HS-5 (cell line): ENCODE data around the gene WWOX.
"Not testable (repeated sequence)": the region's sequence is repeated elsewhere in the genome, so short reads cannot be mapped to it uniquely, and the experiment has no call there.

Experiments
- DNase-seq: peaks from one replicate; pipeline ENCODE4 v3.0.0-alpha.2; 2012; ENCODE audit warnings: low read depth

WWOX gene

GRCh38 chr16:79213214-79213613 lies 1113.8 kb downstream of the WWOX start:
- no peak for DNase-seq

- DNase-seq, result no peak
These were observed 1115.8 kb downstream of the WWOX start for GRCh38 chr16:79215289-79215688.

- no peak for DNase-seq
These were observed 1118.0 kb downstream of the WWOX start for GRCh38 chr16:79217375-79218011.

GRCh38 chr16:79218351-79218750 lies 1118.9 kb downstream of the WWOX start:
- no peak for DNase-seq

GRCh38 chr16:79225994-79226393 lies 1126.5 kb downstream of the WWOX start:
- DNase-seq, result not testable (repeated sequence)

GRCh38 chr16:79229361-79229760 lies 1129.9 kb downstream of the WWOX start:
- DNase-seq, result no peak

- not testable (repeated sequence) for DNase-seq
These were observed 1146.2 kb downstream of the WWOX start for GRCh38 chr16:79245700-79246099.

GRCh38 chr16:79247386-79247785 lies 1147.9 kb downstream of the WWOX start:
- DNase-seq, result no peak

GRCh38 chr16:79248351-79248750 lies 1148.9 kb downstream of the WWOX start:
- no peak for DNase-seq

- DNase-seq, result no peak
These were observed 1151.1 kb downstream of the WWOX start for GRCh38 chr16:79250502-79251098.

- no peak for DNase-seq
These were observed 1153.7 kb downstream of the WWOX start for GRCh38 chr16:79253100-79253631.

- no peak for DNase-seq
These were observed 1158.6 kb downstream of the WWOX start for GRCh38 chr16:79257953-79258490.

- DNase-seq, result not testable (repeated sequence)
These were observed 1161.4 kb downstream of the WWOX start for GRCh38 chr16:79260890-79261289.

- DNase-seq, result no peak
These were observed 1162.1 kb downstream of the WWOX start for GRCh38 chr16:79261481-79261940.

GRCh38 chr16:79261944-79262552 lies 1162.6 kb downstream of the WWOX start:
- no peak for DNase-seq
